ENCODE measurements around the gene MAP3K2.

The MAP3K2 gene

DNA sequence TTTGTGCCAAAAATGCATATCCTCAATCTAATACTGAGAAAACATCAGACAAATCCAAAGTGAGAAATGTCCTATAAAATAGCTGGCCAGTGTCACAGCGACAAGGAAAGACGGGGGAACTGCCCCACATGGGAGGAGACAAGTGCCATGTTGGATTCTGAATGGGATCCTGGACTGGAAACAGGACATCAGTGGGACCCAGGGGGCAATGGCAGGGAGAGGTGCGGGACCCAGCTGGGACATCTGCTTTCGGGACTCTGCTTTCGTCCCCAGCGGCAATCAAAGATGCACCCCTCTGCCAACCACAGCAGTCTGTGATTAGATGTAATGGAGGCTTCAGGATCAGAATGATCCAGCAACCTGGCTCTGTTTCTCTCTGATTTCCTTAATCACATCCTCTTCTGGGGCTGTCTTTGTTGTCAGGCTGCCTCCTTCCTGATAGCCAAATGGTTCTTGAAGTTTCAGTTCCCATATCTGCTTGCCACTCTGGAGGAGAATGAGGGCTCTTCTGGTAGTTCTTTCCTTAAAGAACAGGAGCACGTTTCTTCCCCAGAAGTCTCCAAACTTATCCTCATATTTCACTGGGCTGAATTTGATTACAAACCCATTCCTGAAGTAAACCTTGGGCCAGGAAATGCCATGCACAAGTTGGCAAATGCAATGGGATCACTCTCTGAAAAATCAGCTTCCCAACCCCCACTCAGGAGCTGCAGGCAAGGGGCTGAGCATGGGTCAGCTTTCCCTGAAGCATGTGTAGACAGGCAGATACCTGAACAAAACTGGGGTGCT lies 16.9 kb upstream of the MAP3K2 start:
- Histone ChIP-seq H3K4me2 (ENCODE audit: low read length) (no peak overlapping the region), H3K4me1 (ENCODE audit: insufficient read depth, low read length, severe bottlenecking) (peaks cover 9% of the 10 kb centered on the region), H2AFZ (ENCODE audit: low read length) (no peak overlapping the region), H3K79me2 (ENCODE audit: insufficient read depth, low read length) (no peaks in the 10 kb centered on the region), H3K9ac (ENCODE audit: low read length) (no peak overlapping the region), H3K9me3 (ENCODE audit: low read length) (no peaks in the 10 kb centered on the region), H3K4me3 (ENCODE audit: low read depth, low read length, poor library complexity, severe bottlenecking) (no peak overlapping the region), H3F3A (ENCODE audit: insufficient read depth, low read length) (no peaks in the 10 kb centered on the region), H3K27ac (ENCODE audit: low read depth, low read length, poor library complexity, severe bottlenecking) (no peak overlapping the region), H4K20me1 (ENCODE audit: insufficient read depth, low read length) (no peaks in the 10 kb centered on the region), H3K36me3 (ENCODE audit: insufficient read depth, low read length) (no peaks in the 10 kb centered on the region), H3K9me2 (ENCODE audit: low read depth, low read length) (no peaks in the 10 kb centered on the region), H3K27me3 (ENCODE audit: insufficient read depth, low read length) (no peaks in the 10 kb centered on the region)
- TF ChIP-seq, protein P1, sequence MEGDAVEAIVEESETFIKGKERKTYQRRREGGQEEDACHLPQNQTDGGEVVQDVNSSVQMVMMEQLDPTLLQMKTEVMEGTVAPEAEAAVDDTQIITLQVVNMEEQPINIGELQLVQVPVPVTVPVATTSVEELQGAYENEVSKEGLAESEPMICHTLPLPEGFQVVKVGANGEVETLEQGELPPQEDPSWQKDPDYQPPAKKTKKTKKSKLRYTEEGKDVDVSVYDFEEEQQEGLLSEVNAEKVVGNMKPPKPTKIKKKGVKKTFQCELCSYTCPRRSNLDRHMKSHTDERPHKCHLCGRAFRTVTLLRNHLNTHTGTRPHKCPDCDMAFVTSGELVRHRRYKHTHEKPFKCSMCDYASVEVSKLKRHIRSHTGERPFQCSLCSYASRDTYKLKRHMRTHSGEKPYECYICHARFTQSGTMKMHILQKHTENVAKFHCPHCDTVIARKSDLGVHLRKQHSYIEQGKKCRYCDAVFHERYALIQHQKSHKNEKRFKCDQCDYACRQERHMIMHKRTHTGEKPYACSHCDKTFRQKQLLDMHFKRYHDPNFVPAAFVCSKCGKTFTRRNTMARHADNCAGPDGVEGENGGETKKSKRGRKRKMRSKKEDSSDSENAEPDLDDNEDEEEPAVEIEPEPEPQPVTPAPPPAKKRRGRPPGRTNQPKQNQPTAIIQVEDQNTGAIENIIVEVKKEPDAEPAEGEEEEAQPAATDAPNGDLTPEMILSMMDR (IDR thresholded peaks at IDR 0.05; ENCODE audit: low read length), result no peak
- TF ChIP-seq EZH2 (IDR thresholded peaks at IDR 0.05; ENCODE audit: borderline replicate concordance, low read length), result no peak

DNA sequence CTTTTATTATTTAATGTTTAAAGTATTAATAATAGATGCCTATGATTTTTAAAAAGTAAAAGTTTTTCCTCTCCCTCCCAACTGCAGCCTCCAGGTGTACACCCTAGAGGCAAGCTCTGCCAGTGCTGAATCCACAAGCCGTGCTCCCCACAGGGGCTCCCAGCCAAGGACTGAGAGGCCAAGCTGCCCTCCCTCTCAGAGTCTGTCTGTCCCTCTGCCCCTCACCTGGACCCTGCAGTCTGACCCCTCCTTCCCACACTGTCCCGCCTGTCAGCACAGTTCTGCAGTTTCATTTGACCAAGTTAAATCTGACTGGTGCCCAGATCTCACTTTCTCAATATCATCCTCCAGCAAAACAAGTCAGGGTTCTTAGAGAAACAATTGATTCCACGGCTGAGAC lies 15.7 kb upstream of the MAP3K2 start:
- Histone ChIP-seq H3K4me2 (ENCODE audit: low read length) (no peak overlapping the region), H3K27me3 (ENCODE audit: insufficient read depth, low read length) (no peaks in the 10 kb centered on the region), H2AFZ (ENCODE audit: low read length) (no peak overlapping the region), H3K79me2 (ENCODE audit: insufficient read depth, low read length) (no peaks in the 10 kb centered on the region), H3K4me3 (ENCODE audit: low read depth, low read length, poor library complexity, severe bottlenecking) (no peak overlapping the region), H3K9ac (ENCODE audit: low read length) (no peak overlapping the region), H3K9me3 (ENCODE audit: low read length) (no peaks in the 10 kb centered on the region), H3F3A (ENCODE audit: insufficient read depth, low read length) (no peaks in the 10 kb centered on the region), H3K4me1 (ENCODE audit: insufficient read depth, low read length, severe bottlenecking) (peaks cover 3% of the 10 kb centered on the region), H3K27ac (ENCODE audit: low read depth, low read length, poor library complexity, severe bottlenecking) (no peak overlapping the region), H4K20me1 (ENCODE audit: insufficient read depth, low read length) (no peaks in the 10 kb centered on the region), H3K9me2 (ENCODE audit: low read depth, low read length) (no peaks in the 10 kb centered on the region), H3K36me3 (ENCODE audit: insufficient read depth, low read length) (no peaks in the 10 kb centered on the region)
- no peak for TF ChIP-seq EZH2 (IDR thresholded peaks at IDR 0.05; ENCODE audit: borderline replicate concordance, low read length)
- TF ChIP-seq, protein P1 (IDR thresholded peaks at IDR 0.05; ENCODE audit: low read length), result no peak

DNA sequence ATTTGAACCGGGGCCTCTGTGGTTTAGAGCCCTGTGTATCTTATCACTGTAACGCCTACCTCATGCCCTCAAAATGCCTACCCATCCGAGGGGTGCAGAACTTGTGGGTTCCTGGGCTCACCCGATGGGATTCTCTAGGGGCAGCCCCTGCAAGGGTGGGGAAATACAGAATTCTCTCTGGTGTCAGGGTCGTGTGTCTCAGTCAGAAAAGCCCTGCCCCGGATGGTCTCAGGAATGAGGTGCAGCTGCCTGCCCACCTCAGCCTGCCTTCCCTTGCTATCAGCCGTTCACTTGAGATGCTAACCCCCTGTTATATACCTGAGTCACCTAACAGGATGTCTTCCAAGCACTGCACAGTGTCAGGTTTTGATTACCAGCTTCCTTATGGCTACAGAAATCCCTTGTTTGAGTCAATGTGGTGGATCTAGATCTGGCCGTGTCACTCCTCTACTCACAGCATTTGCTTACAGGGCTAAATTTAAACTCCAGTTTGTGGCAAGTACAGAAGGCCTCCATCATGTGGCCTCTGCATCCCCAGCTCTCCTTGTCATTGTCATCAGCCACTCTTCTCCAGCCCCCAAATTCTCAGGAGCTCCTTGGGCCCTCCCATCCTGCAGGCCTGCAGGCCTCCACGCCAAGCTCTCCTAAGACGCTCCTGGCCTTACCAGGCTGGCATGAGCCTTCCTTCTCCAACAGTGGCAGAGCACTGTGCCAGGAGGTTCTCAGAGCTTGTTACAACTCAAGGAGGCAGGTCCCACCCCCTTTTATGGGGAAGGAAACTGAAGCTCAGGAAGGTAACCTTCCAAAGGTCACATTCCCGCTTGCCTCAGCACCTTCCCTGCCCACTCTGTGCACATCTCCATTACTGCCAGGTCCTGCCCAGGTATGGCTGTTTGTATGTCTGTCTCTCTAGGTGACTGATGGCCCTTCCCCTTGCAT lies 14.3 kb upstream of the MAP3K2 start:
- H3K9ac ChIP-seq (ENCODE audit: low read length), result no peak overlapping the region
- H3K9me2 ChIP-seq (ENCODE audit: low read depth, low read length), result no peaks in the 10 kb centered on the region
- no peaks in the 10 kb centered on the region for H3K27me3 ChIP-seq (ENCODE audit: insufficient read depth, low read length)
- no peaks in the 10 kb centered on the region for H3F3A ChIP-seq (ENCODE audit: insufficient read depth, low read length)
- H3K4me2 ChIP-seq (ENCODE audit: low read length), result no peak overlapping the region
- no peak for TF ChIP-seq EZH2 (IDR thresholded peaks at IDR 0.05; ENCODE audit: borderline replicate concordance, low read length)
- TF ChIP-seq, protein P1 (IDR thresholded peaks at IDR 0.05; ENCODE audit: low read length), result no peak
- H3K4me3 ChIP-seq (ENCODE audit: low read depth, low read length, poor library complexity, severe bottlenecking), result no peak overlapping the region
- H3K36me3 ChIP-seq (ENCODE audit: insufficient read depth, low read length), result no peaks in the 10 kb centered on the region
- no peaks in the 10 kb centered on the region for H4K20me1 ChIP-seq (ENCODE audit: insufficient read depth, low read length)
- no peaks in the 10 kb centered on the region for H3K79me2 ChIP-seq (ENCODE audit: insufficient read depth, low read length)
- H2AFZ ChIP-seq (ENCODE audit: low read length), result no peak overlapping the region
- no peak overlapping the region for H3K27ac ChIP-seq (ENCODE audit: low read depth, low read length, poor library complexity, severe bottlenecking)
- H3K9me3 ChIP-seq (ENCODE audit: low read length), result no peaks in the 10 kb centered on the region
- no peaks in the 10 kb centered on the region for H3K4me1 ChIP-seq (ENCODE audit: insufficient read depth, low read length, severe bottlenecking)

Measured in OCI-LY1 (cell line).